Activated naive CD8-positive, alpha-beta T cell treated with anti-CD3 and anti-CD28 coated beads, Interleukin-2, amount 10 ng/mL, durations not matched to agents 7 days and 5 days (primary cell): ENCODE measurements around the gene PDGFD. TPM values are rescaled to one million over a fixed set of nuclear protein-coding genes. Genes with fewer than 3 reads are reported as not detected.
"Not testable (repeated sequence)": the region's sequence is repeated elsewhere in the genome, so short reads cannot be mapped to it uniquely, and the experiment has no call there.

Source experiments
- ATAC-seq: fragments of 150-1000 bp; cut with Tn5 transposase; one replicate; pipeline ENCODE4 v1.10.0; 2021; ENCODE audit warnings: low read depth, moderate library complexity
- POLR2A ChIA-PET: fragments of 350-600 bp; sonication (Branson Sonifier 250); formaldehyde crosslinking; loops from one replicate; lab custom pipeline; 2021; ENCODE audit warnings: antibody characterized with exemption; lab: Charles Lee
- DNase-seq: peaks from one replicate; pipeline ENCODE4 v3.0.0; 2021
- H3K27ac Mint-ChIP-seq: one replicate; pipeline ENCODE4 v1.8.0; 2022; ENCODE audit warnings: mild to moderate bottlenecking, mixed read lengths
- H3K27me3 Mint-ChIP-seq: one replicate; pipeline ENCODE4 v1.8.0; 2022; ENCODE audit warnings: mild to moderate bottlenecking, moderate library complexity, mixed read lengths
- H3K36me3 Mint-ChIP-seq: one replicate; pipeline ENCODE4 v1.8.0; 2021; ENCODE audit warnings: mild to moderate bottlenecking, mixed read lengths
- H3K4me1 Mint-ChIP-seq: one replicate; pipeline ENCODE4 v1.8.0; 2021; ENCODE audit warnings: mixed read lengths
- H3K4me3 Mint-ChIP-seq: one replicate; pipeline ENCODE4 v1.8.0; 2022; ENCODE audit warnings: mild to moderate bottlenecking, moderate library complexity, mixed read lengths
- H3K9me3 Mint-ChIP-seq: one replicate; pipeline ENCODE4 v1.8.0; 2021; ENCODE audit warnings: mixed read lengths
- total RNA-seq, 2 experiments: library from RNA; stranded (reverse); gene quantifications; one replicate each; pipeline ENCODE4 v1.2.3, GENCODE V29; 2021

Gene PDGFD
- total RNA-seq, 2 experiments from 2014 or later: 0.39 to 1.3 TPM

GRCh38 chr11:104051778-104052177 lies 112.2 kb downstream of the PDGFD start:
- DNase-seq (no peak), ATAC-seq (no peak)
- POLR2A ChIA-PET: no interaction called here
- Mint-ChIP-seq H3K4me3 (no peak overlapping the region), H3K4me1 (no peaks in the 10 kb centered on the region), H3K9me3 (no peaks in the 10 kb centered on the region), H3K36me3 (no peaks in the 10 kb centered on the region), H3K27ac (no peak overlapping the region), H3K27me3 (no peaks in the 10 kb centered on the region)

GRCh38 chr11:104049116-104049515 lies 114.8 kb downstream of the PDGFD start:
- H3K27ac Mint-ChIP-seq: no peak overlapping the region

GRCh38 chr11:104046858-104047257 lies 117.1 kb downstream of the PDGFD start:
- DNase-seq, H3K36me3 Mint-ChIP-seq, POLR2A ChIA-PET, H3K27ac Mint-ChIP-seq, ATAC-seq, H3K9me3 Mint-ChIP-seq, H3K4me1 Mint-ChIP-seq, H3K27me3 Mint-ChIP-seq, H3K4me3 Mint-ChIP-seq: not testable (repeated sequence)

More at GRCh38 chr11:104049116-104049515, 114.8 kb downstream of the PDGFD start:
- no peaks in the 10 kb centered on the region for H3K4me1 Mint-ChIP-seq
- POLR2A ChIA-PET: no interaction called here
- ATAC-seq (no peak), DNase-seq (no peak)
- H3K9me3 Mint-ChIP-seq: no peaks in the 10 kb centered on the region
- no peaks in the 10 kb centered on the region for H3K36me3 Mint-ChIP-seq
- no peaks in the 10 kb centered on the region for H3K27me3 Mint-ChIP-seq
- H3K4me3 Mint-ChIP-seq: no peak overlapping the region

GRCh38 chr11:104046331-104046730 lies 117.6 kb downstream of the PDGFD start:
- Mint-ChIP-seq H3K4me3 (no peak overlapping the region), H3K36me3 (no peaks in the 10 kb centered on the region), H3K27ac (no peak overlapping the region), H3K9me3 (no peaks in the 10 kb centered on the region), H3K4me1 (no peaks in the 10 kb centered on the region), H3K27me3 (no peaks in the 10 kb centered on the region)
- DNase-seq (no peak), ATAC-seq (no peak)
- POLR2A ChIA-PET: no interaction called here

- Mint-ChIP-seq H3K9me3 (no peaks in the 10 kb centered on the region), H3K4me1 (no peaks in the 10 kb centered on the region), H3K4me3 (no peak overlapping the region), H3K36me3 (no peaks in the 10 kb centered on the region), H3K27me3 (no peaks in the 10 kb centered on the region), H3K27ac (no peak overlapping the region)
- POLR2A ChIA-PET: no interaction called here
- ATAC-seq (no peak), DNase-seq (no peak)
These were observed 120.2 kb downstream of the PDGFD start for GRCh38 chr11:104043678-104044239.

GRCh38 chr11:104043142-104043541 lies 120.8 kb downstream of the PDGFD start:
- Mint-ChIP-seq H3K9me3 (no peaks in the 10 kb centered on the region), H3K36me3 (no peaks in the 10 kb centered on the region), H3K27me3 (no peaks in the 10 kb centered on the region), H3K4me1 (no peaks in the 10 kb centered on the region), H3K27ac (no peak overlapping the region), H3K4me3 (no peak overlapping the region)
- POLR2A ChIA-PET: no interaction called here
- DNase-seq (no peak), ATAC-seq (no peak)

GRCh38 chr11:104041792-104042191 lies 122.2 kb downstream of the PDGFD start:
- H3K9me3 Mint-ChIP-seq: no peaks in the 10 kb centered on the region
- H3K27me3 Mint-ChIP-seq: no peaks in the 10 kb centered on the region
- POLR2A ChIA-PET: no interaction called here
- no peak overlapping the region for H3K27ac Mint-ChIP-seq
- H3K4me3 Mint-ChIP-seq: no peak overlapping the region
- no peak for DNase-seq
- no peaks in the 10 kb centered on the region for H3K36me3 Mint-ChIP-seq
- no peaks in the 10 kb centered on the region for H3K4me1 Mint-ChIP-seq
- no peak for ATAC-seq

- H3K27ac Mint-ChIP-seq: no peak overlapping the region
- no peak overlapping the region for H3K4me3 Mint-ChIP-seq
- no peaks in the 10 kb centered on the region for H3K4me1 Mint-ChIP-seq
- no peak for DNase-seq
- no peaks in the 10 kb centered on the region for H3K27me3 Mint-ChIP-seq
- ATAC-seq: no peak
- POLR2A ChIA-PET: no interaction called here
- H3K36me3 Mint-ChIP-seq: no peaks in the 10 kb centered on the region
- no peaks in the 10 kb centered on the region for H3K9me3 Mint-ChIP-seq
These were observed 127.0 kb downstream of the PDGFD start for GRCh38 chr11:104036995-104037394.

- no peaks in the 10 kb centered on the region for H3K9me3 Mint-ChIP-seq
- POLR2A ChIA-PET: no interaction called here
These were observed 127.4 kb downstream of the PDGFD start, which contains the start of gene DDI1 for GRCh38 chr11:104036588-104036987. Gene DDI1 (plus strand): TSS chr11:104036640. CDS start chr11:104036823, 183 bp downstream.

GRCh38 chr11:104033561-104033960 lies 130.4 kb downstream of the PDGFD start:
- Mint-ChIP-seq H3K27ac (no peak overlapping the region), H3K4me3 (no peak overlapping the region), H3K9me3 (no peaks in the 10 kb centered on the region), H3K36me3 (no peaks in the 10 kb centered on the region), H3K27me3 (no peaks in the 10 kb centered on the region), H3K4me1 (no peaks in the 10 kb centered on the region)
- DNase-seq: no peak
- no peak for ATAC-seq
- POLR2A ChIA-PET: no interaction called here

More at GRCh38 chr11:104036588-104036987, 127.4 kb downstream of the PDGFD start, which contains the start of gene DDI1:
- H3K27me3 Mint-ChIP-seq: no peaks in the 10 kb centered on the region
- DNase-seq (no peak), ATAC-seq (no peak)
- no peak within 1 kb of the TSS for H3K27ac Mint-ChIP-seq
- no peaks in the 10 kb centered on the region for H3K36me3 Mint-ChIP-seq
- H3K4me3 Mint-ChIP-seq: no peak within 1 kb of the TSS
- no peaks in the 10 kb centered on the region for H3K4me1 Mint-ChIP-seq

GRCh38 chr11:104033134-104033533 lies 130.8 kb downstream of the PDGFD start:
- H3K4me1 Mint-ChIP-seq: no peaks in the 10 kb centered on the region
- no peak for ATAC-seq

GRCh38 chr11:104028476-104029263 lies 135.3 kb downstream of the PDGFD start:
- DNase-seq (no peak), ATAC-seq (no peak)
- Mint-ChIP-seq H3K36me3 (no peaks in the 10 kb centered on the region), H3K4me3 (no peak overlapping the region), H3K9me3 (no peaks in the 10 kb centered on the region), H3K27me3 (no peaks in the 10 kb centered on the region), H3K4me1 (no peaks in the 10 kb centered on the region), H3K27ac (no peak overlapping the region)
- POLR2A ChIA-PET: no interaction called here

More at GRCh38 chr11:104033134-104033533, 130.8 kb downstream of the PDGFD start:
- Mint-ChIP-seq H3K4me3 (no peak overlapping the region), H3K27ac (no peak overlapping the region), H3K9me3 (no peaks in the 10 kb centered on the region), H3K27me3 (no peaks in the 10 kb centered on the region), H3K36me3 (no peaks in the 10 kb centered on the region)
- POLR2A ChIA-PET: no interaction called here
- DNase-seq: no peak

- Mint-ChIP-seq H3K4me1 (no peaks in the 10 kb centered on the region), H3K27me3 (no peaks in the 10 kb centered on the region), H3K9me3 (no peaks in the 10 kb centered on the region), H3K36me3 (no peaks in the 10 kb centered on the region), H3K4me3 (no peak overlapping the region), H3K27ac (no peak overlapping the region)
- DNase-seq (no peak), ATAC-seq (no peak)
- POLR2A ChIA-PET: no interaction called here
These were observed 139.4 kb downstream of the PDGFD start for GRCh38 chr11:104024572-104024971.
